DMS 273 (cell line): Measurements from ENCODE around the gene SLC25A4.
"Not testable (repeated sequence)": the region's sequence is repeated elsewhere in the genome, so short reads cannot be mapped to it uniquely, and the experiment has no call there.

ENCODE experiments used
- DNase-seq: peaks from one replicate; lab custom pipeline; 2025; ENCODE audit not compliant: unreplicated experiment; lab: John Stamatoyannopoulos, UW

The SLC25A4 gene

GRCh38 chr4:185142912-185143600, at the start of gene SLC25A4:
TSS of gene SLC25A4 (plus strand) at chr4:185143266. CDS start at chr4:185143373, 107 bp downstream.
- peak; percentile 90 for DNase-seq

GRCh38 chr4:185093603-185094002, 49.5 kb upstream of the SLC25A4 start:
- DNase-seq: no peak

GRCh38 chr4:185096032-185096653, 46.9 kb upstream of the SLC25A4 start:
- DNase-seq: peak; percentile 62

- DNase-seq: no peak
Measured at GRCh38 chr4:185098474-185098873, 44.6 kb upstream of the SLC25A4 start.

- DNase-seq: no peak
Measured at GRCh38 chr4:185099024-185099682, 43.9 kb upstream of the SLC25A4 start.

GRCh38 chr4:185099940-185100339, 43.1 kb upstream of the SLC25A4 start:
- DNase-seq: no peak

- DNase-seq: no peak
Measured at GRCh38 chr4:185100423-185100822, 42.6 kb upstream of the SLC25A4 start.

GRCh38 chr4:185101354-185101890, 41.6 kb upstream of the SLC25A4 start:
- no peak for DNase-seq

GRCh38 chr4:185104733-185105132, 38.3 kb upstream of the SLC25A4 start:
- DNase-seq: no peak

GRCh38 chr4:185106353-185106752, 36.7 kb upstream of the SLC25A4 start:
- DNase-seq: no peak

- not testable (repeated sequence) for DNase-seq
Measured at GRCh38 chr4:185107574-185107973, 35.5 kb upstream of the SLC25A4 start.

GRCh38 chr4:185108185-185108584, 34.9 kb upstream of the SLC25A4 start:
- DNase-seq: no peak

- DNase-seq: no peak
Measured at GRCh38 chr4:185108669-185109068, 34.4 kb upstream of the SLC25A4 start.

- DNase-seq: no peak
Measured at GRCh38 chr4:185109736-185110135, 33.3 kb upstream of the SLC25A4 start.

GRCh38 chr4:185110375-185110823, 32.7 kb upstream of the SLC25A4 start:
- no peak for DNase-seq

- DNase-seq: no peak
Measured at GRCh38 chr4:185112104-185112503, 31.0 kb upstream of the SLC25A4 start.

GRCh38 chr4:185113340-185113739, 29.7 kb upstream of the SLC25A4 start:
- no peak for DNase-seq

- peak; percentile 97 for DNase-seq
Measured at GRCh38 chr4:185115827-185116232, 27.2 kb upstream of the SLC25A4 start.

- no peak for DNase-seq
Measured at GRCh38 chr4:185117300-185117934, 25.6 kb upstream of the SLC25A4 start.

- DNase-seq: no peak
Measured at GRCh38 chr4:185118876-185119275, 24.2 kb upstream of the SLC25A4 start.

- not testable (repeated sequence) for DNase-seq
Measured at GRCh38 chr4:185119467-185119866, 23.6 kb upstream of the SLC25A4 start.
